Stimulated activated CD4-positive, alpha-beta T cell treated with anti-CD3 and anti-CD28 coated beads, Interleukin-4, amount 100 ng/mL, for 1 hour (primary cell): ENCODE data around the gene NDUFAF5.
"Not testable (repeated sequence)": the region's sequence is repeated elsewhere in the genome, so short reads cannot be mapped to it uniquely, and the experiment has no call there.

Experiments
- DNase-seq: peaks from one replicate; pipeline ENCODE4 v3.0.0-alpha.2; 2020

Gene NDUFAF5, protein sequence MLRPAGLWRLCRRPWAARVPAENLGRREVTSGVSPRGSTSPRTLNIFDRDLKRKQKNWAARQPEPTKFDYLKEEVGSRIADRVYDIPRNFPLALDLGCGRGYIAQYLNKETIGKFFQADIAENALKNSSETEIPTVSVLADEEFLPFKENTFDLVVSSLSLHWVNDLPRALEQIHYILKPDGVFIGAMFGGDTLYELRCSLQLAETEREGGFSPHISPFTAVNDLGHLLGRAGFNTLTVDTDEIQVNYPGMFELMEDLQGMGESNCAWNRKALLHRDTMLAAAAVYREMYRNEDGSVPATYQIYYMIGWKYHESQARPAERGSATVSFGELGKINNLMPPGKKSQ

DNA sequence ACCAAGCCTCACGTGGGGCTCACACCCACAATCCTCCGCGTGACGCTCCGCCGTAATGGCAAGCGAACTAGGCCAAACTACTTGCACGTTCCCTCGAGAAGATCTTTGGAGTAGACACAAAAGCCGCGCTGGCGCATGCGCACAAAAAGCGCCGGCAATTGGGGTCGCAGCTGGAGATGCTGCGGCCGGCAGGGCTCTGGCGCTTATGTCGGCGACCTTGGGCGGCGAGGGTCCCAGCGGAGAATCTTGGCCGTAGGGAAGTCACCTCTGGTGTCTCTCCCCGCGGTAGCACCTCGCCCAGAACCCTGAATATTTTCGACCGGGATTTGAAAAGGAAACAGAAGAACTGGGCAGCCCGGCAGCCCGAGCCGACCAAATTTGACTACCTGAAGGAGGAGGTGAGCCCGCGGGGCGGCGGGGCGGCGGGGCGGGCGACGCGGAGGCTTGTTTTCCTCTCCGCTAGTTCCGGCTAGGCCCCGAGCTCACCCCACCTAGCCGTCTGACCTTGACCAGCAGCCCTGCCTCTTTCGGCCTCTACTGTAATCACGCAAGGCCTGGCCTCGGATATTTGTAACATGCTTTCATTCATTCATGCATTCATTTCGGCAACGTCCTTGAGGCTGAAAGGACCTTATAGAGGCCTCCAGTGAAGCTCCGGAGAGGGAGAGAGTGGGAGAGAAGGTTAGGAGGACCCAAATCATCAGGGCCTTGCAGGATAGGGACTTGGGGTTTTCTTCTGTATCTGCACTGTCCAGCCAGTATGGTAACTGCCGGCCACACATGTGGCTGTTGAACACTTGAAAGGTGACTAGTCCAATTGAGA lies at the start of gene NDUFAF5, which contains the start of gene ESF1:
Gene NDUFAF5 (plus strand): TSS at position 136 of the 823 bp plus-strand sequence. CDS start 41 bp downstream, at position 177.
Gene ESF1 (minus strand): TSS at position 27 of the 823 bp plus-strand sequence. CDS start 1,779 bp downstream, outside the sequence.
- DNase-seq = peak; percentile 90

DNA sequence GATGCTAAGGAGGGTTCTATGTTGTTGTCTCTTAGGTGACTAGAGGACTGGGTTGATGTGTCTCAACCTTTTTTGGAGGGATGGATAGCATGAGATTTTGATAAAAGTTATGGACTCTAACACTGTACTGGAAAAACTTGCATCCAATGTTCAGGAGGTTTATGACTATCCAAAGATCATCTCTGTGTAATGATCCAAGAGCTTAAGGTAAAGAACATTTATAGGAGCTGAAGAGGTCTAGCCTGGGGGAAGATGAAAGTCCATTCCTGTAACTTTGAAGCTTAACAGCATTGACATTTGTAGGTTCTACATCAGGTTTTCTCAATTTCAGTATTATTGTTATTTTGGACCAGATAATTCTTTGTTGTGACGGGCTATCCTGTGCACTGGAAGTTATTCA lies 49.0 kb upstream of the NDUFAF5 start:
- no peak for DNase-seq

DNA sequence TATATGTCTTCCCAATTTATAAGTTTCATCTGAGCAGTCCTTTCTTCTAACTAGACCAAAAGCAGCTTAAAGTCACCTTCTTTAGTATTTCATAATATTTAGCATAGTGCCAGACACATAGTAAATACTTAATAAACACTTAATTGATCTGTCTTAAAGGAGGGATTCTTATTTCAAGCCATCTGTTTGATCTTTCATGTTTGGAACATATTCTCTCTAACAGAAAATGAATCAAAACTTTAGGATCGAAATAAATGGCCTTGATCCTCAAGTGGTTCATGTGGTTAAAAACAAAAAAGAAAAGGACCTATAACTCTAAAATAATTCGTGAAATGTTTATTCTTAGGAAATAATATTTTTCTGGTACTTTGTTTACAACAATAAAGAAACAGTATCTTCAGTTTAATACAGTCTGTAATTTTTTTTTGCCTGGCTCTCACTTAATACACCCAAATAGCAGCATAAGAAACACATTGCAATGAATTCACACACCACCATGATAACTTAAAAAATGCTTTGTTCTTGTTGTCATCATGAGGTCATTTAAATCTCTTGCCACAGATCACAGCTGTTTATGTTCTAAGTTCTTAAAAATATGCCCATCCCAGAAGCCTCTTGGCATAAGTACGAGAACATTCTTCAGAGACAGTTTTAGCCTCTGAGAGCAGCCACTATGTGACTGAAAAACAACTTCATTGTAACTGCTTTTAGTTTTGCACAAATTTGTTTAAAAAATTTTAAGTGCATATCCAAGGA lies 48.2 kb upstream of the NDUFAF5 start:
- no peak for DNase-seq

DNA sequence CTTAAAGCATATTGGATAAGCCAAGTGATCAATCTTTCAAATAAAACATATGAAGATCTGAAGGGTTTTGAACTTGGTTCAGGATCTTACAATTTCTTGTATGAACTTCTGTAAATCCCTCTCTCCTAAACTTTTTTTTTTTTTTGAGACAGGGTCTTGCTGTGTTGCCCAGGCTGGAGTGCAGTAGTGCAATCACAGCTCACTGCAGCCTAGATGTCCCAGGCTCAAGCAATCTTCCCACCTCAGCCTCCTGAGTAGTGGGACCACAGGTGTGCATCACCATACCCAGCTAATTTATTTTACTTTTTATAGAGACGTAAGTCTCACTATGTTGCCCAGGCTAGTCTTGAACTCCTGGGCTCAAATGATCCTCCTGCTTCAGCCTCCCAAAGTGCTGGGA lies 46.6 kb upstream of the NDUFAF5 start:
- not testable (repeated sequence) for DNase-seq

DNA sequence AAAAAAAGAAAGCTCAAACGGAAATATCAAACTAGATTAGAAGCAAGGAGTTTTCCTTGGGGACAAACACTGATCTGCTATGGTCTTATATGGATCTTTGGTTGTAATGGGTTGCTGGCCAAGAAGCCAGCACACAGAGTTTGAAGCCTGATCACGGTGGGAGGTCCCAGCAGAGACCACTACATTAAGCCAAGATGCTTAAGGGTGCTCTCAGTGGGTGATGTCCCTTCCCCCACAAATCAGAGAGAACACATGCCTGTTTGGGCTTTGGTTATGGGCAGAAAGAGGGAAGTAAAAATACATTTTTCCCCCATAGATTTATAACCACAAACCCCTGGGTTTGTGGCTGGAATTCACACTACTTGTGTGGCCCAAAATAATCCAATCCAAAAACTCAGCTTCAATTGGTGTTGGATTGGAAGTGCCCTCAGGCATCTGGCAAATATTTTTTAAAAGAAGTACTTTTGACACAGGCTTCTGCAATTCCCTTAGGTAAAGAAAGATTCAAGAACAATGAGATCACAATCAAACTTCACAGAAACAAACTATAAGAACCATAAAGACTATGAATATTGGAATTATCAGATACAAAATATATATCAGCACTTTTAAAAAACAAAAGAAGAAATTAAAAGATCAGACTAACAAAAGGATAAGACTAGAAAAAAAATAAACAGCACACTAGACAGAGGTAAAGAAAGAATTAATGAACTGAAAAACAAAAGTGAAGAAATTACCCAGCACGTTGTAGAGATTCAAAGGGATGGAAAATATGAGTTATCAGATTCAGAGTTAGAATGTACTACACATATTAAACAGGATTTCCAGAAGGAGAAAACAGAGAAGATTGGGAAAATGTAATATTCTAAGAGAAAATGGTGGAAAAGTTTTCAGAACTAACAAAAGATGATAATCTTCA lies 44.8 kb upstream of the NDUFAF5 start:
- DNase-seq = no peak

DNA sequence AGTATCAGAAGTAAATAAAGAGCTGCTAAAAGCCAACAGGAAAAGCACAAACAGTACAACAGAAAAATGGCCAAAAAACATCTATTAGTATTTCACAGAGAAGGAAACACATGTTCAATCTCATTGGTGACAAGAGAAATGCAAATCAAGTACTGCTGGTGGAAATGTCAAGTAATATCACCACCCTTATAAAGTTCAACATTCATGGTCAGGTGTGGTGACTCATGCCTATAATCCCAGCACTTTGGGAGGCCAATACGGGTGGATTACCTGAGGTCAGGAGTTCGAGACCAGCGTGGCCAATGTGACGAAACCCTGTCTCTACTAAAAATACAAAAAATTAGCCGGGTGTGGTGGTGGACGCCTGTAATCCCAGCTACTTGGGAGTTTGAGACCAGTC lies 42.9 kb upstream of the NDUFAF5 start:
- DNase-seq = no peak

DNA sequence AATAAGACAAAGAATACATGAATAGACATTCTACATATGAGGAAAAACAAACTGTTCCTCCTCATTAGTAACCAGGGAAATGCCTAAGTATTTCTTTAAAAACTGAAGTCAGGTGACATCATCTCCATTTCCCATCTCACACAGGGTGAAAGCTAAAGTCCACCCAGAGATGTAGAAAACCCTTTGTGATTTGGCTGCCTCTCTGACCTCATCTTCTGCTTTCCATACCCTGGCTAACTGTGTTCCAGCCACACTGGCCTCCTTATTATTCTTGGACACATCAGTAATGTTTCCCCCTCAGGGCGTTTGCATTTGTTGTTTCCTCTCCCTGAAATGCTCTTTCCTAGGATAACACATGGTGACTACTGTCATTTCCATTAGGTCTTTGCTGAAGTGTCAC lies 40.5 kb upstream of the NDUFAF5 start:
- no peak for DNase-seq

DNA sequence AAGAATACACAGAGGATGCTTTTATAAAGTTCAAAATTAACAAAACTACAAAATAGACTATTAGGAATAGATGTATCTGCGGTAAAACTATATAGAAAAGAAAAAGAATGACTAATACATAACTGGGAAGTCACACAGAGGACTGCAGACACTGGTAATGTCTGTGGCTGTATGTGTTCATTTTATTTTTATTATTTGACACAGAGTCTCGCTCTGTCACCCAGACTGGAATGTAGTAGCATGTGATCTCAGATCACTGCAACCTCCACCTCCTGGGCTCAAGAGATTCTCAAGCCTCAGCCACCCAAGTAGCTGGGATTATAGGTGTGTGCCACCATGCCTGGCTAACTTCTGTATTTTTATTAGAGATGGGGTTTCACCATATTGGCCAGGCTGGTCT lies 39.0 kb upstream of the NDUFAF5 start:
- DNase-seq = no peak

DNA sequence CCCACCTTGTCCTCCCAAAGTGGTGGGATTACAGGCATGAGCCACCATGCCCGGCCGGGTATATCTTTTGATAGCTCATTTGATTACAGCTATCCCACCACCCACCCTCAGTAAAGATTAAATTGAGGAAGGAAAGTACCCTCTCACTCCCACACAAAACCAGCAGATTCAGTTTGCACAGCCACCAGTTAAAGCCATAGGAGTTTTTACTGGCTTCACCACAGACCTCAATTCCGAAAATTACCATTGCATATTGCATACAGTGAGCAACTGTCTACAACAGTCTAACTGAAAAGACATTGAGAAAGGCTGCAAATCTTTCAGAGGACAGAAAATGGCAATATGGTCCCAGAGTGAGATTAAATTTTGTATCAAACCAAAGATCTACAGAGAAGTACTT lies 35.0 kb upstream of the NDUFAF5 start:
- no peak for DNase-seq

DNA sequence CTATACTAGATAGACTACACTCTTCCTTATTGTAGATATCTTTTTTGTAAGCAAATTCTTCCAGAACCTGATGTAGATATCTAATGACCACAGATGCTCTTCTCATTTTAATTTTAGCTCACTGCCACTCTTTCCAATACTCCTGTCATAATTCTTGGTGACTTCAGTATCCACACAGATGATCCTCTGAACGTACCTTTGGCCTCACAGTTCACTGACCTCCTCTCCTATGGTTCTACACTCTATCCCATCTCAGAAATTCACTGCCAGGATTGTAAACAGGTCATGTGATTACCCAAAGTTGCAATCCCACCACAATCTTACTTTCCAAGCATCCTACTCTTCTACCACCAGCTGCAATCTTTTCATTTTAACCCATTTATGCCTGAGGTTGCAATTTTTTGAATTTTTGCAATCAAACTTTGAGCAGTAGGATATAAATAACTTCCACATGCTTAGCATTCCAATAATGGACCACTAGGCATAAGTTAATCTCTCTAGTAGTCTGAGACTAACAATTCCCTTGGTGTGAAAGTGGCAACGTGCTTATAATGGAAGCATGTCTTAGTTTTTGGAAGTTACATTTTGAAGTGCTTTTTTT lies 31.3 kb upstream of the NDUFAF5 start:
- no peak for DNase-seq

DNA sequence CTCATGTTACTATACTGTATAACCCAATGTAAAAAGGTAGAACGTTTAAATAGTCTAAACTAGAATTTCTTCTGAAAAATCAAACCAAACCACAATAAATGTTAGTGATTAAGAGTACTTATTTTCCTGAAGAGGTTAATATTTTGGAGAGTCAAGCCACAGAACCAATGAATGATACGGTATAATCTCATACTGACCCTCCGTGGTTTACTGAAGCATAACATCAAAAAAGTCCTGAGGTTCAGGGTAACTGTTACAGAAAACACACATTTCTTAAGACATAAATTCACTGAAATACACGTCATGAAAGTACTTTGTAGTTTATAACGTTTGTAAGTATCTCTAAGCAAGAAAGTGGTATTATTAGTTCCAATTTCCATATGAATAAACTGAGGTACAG lies 29.0 kb upstream of the NDUFAF5 start:
- no peak for DNase-seq

DNA sequence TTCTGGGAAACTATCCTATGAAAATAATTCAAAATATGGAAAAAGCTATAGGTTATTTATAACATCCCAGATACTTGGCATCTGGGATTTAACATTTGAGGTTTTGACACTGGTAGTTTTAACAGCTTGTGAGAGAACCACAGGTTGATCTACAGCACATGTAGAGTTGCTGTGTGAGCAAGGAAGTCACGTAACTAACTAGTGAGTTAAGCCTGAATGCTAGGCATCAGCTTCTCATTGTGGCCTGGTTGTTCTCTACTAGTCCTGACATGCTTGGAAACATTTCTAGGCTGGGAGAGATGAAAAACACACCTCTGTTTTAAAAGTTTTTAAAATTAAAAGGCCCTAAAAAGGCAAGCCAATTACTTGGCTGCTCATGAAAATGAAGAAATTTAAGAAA lies 28.3 kb upstream of the NDUFAF5 start:
- DNase-seq = no peak

DNA sequence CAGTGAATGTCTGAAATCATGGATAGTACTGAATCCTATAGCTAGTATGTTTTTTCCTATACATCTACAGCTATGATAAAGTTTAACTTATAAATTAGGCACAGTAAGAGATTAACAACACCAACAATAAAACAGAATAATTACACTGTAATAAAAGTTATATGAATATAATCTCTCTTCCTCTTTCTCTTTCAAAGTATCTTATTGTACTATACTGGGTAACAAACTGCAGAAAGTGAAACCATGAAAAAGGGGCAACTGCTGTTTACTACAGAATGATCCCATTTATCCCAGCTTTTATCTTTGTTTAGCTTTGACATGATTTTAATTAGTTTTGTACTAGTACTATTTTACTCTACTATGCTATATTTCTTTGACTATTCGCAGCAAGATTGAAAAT lies 25.9 kb upstream of the NDUFAF5 start:
- no peak for DNase-seq

DNA sequence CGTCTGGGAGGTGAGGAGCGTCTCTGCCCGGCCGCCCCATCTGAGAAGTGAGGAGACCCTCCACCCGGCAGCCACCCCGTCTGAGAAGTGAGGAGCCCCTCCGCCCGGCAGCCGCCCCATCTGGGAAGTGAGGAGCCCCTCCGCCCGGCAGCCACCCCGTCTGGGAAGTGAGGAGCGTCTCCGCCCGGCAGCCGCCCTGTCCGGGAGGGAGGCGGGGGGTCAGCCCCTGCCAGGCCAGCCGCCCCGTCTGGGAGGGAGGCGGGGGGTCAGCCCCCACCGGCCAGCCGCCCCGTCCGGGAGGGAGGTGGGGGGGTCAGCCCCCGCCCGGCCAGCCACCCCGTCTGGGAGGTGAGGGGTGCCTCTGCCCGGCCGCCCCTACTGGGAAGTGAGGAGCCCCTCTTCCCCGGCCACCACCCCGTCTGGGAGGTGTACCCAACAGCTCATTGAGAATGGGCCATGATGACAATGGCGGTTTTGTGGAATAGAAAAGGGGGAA lies 24.3 kb upstream of the NDUFAF5 start:
- DNase-seq = not testable (repeated sequence)

DNA sequence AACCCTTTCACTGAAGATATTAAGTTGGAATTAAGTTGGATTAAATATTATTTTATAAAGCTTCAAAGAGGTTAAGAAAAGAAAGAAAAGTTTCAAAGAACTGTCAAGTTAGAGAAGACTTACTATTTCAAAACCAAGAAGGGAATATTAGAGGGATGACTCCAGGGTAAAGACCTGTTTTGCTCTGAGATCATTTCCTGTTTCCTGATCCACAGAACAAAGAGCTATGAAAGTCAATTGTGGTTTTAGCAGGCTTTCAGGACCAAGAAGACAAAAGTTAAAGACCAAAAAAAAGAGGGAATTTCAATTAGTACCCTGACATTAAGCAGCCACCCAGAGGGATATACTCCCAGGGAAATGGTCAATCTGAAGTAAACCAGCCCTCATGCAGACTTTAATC lies 19.5 kb upstream of the NDUFAF5 start:
- DNase-seq = no peak

DNA sequence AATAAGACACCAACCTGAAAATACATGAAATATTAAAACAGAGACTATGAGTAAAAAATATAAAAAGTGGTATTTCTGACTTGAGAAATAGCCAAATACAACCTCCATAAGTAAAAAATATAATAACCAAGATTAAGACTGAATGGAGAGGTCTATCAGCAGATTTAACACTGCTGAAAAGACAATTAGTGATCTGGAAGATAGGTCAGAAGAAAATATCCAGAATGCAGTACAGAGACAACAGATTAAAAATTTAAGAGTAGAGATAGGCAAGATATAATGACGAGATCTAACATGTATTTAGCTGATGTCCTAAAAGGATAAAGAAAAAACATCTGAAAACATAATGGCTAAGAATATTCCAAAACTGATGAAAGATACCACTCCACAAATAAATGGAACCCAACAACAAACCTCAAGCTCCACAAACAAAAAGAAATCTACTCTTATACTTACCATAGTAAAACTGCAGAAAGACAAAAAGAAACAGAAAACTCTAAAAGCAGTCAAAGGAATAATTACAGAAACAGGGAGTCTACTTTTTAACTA lies 18.9 kb upstream of the NDUFAF5 start:
- no peak for DNase-seq

DNA sequence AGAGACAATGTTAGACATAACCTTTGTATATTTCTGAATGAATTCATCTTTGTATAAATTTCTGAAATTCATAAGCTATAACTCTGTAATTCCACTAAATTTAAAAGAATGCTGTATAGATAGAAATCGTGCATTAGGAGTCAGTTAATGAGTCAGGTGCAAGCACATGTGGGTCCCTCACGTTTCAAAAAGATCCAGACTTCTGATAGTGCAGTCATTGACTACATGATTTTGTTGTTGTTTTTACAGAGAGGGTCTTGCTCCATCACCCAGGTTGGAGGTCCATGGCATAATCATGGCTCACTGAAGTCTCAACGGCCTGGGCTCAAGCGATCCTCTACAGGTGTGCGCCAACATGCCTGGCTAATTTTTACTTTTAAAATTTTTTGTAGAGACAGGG lies 14.7 kb upstream of the NDUFAF5 start:
- DNase-seq = no peak

DNA sequence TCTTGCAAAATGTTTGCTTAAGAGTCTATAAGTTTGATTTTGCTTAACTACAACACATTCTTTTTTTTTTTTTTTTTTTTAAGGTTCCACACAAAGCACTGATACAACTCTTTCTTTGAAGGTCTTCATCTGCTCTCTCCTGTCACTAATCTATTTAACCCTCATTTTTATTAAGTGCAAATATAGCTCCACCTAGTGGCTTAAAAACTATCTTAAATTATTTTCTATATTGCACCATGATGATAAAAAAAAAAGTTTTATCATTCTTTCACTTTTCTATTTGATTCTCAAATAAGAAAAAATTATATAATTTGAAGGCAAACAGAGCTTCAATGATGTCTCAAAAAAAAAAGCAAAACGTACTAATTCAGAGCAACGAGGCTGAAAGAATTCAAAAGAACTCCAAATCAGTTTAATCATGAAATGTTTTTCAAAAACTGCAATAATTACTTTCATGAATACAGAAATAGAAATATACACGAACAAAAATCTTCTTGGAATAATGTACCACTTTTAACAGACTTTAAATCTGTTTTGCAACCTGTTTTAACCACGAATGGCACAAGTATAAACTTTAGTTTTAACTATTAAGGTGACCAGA lies 12.9 kb upstream of the NDUFAF5 start:
- DNase-seq = no peak

DNA sequence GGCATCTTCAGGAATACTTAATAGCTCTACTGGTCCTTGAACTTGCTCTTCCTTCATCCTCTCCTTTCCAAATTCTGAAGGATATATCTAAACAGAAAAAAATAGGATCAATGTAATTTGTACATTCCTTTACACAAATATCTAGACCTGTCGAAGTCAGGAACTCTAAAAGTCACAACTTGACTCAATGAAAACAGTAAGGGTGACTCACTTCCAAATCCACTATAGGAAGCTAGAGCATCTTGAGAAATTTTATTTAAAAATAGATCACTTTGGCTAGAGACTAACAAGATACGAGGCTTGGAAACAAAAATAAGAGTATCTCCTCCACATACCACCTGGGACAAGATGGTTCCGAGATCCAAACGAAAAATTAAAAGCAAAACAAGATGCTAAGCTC lies 12.3 kb upstream of the NDUFAF5 start:
- DNase-seq = no peak

DNA sequence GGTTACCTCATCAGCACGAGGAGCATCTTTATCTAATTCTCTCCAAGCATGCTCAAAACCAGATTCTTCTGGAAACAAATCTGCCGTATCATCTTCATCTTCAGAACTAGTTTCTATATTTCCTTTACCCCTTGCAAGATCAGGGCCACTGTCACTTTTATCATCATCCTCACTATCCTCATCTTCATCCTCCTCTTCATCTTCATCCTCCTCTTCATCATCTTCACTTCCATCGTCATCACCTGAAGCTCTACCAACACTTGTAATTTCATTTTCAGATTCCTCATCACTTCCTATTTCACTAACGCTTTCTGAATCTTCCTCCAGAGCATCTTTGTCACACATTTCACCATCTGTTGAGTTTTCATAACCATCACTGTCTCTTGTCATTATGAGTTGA lies 9.0 kb upstream of the NDUFAF5 start:
- DNase-seq = no peak

DNA sequence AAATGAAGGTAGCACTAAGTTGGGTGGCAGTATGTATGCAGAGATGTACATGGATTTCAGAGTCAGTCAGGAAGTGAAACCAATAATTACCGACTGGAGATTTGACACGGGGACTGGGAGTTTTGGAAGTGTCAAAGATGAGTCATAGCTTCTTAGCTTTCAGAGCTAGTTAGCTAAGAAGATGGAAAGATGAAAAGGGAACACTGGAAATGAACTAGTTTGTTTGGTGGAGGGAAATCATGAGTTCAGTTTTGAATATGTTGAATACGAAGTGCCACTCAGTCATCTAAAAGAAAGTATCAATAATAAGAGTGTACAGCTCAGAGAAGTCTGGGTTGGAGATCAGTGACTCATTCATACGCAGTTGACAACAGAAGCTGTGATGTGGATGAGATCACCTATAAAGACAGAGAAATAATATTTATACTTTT lies 7.6 kb upstream of the NDUFAF5 start:
- DNase-seq = no peak
